Hematopoietic multipotent progenitor cell (in vitro differentiated cells): ENCODE measurements around the gene KLK8. TPM values are rescaled to one million over a fixed set of nuclear protein-coding genes. Genes with fewer than 3 reads are reported as not detected.

Source experiments
- DNase-seq, 3 donors: peaks; one replicate each; pipeline ENCODE4 v3.0.0-alpha.2; 2011 to 2015; ENCODE audit warnings: low read depth in 2 of 3, low spot score in 2 of 3
- total RNA-seq: library from RNA; depleted of rRNA; stranded (reverse); fragments of >200 nt; gene quantifications from one replicate; pipeline ENCODE4 v1.2.3, GENCODE V29; 2012

The KLK8 gene
- total RNA-seq, 1 donor = not detected

DNA sequence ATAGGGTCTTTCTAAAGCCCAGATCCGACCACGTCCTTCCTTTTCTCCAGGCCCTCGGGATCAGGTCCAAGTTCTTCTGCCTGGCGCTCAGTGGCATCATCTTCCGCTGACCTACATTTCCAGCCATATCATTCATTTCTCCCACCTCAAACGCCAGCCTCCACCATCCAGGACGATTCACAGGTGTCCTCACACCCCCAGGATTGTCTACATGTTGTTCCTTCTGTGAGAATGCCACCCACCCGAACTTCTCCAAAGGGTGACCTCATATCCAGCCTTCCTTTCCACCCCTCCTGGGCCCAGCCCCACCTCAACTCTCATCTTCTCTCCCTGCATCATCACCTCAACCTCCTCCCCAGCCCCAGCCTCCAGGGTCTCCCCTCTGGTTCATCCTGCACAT, 43.8 kb downstream of the KLK8 start:
- no peak for DNase-seq

DNA sequence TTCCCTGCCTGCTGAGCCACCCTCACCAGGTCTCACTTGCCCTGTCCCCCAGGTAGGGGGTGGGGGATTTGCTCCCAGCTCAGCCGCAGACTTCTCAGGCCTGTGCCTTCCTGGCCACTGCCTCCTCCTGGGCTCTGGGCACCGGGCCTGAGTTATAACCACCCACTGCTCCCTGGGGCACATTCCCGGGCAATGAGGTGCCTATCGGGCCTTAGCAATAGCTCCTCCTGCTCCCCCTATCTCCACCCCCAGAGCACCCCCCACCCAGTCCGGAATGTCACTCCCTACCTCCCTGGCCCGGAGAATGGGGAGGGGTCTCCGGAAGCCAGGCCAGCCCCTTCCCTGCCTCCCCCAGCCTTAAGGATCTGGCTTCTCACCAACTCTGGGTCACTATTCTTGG, 48.5 kb downstream of the KLK8 start, which contains the start of gene KLK5:
Gene KLK5, minus strand, starts transcription at position 129 of the 400 bp plus-strand sequence. CDS start 381 bp downstream, outside the sequence.
- DNase-seq = no peak

DNA sequence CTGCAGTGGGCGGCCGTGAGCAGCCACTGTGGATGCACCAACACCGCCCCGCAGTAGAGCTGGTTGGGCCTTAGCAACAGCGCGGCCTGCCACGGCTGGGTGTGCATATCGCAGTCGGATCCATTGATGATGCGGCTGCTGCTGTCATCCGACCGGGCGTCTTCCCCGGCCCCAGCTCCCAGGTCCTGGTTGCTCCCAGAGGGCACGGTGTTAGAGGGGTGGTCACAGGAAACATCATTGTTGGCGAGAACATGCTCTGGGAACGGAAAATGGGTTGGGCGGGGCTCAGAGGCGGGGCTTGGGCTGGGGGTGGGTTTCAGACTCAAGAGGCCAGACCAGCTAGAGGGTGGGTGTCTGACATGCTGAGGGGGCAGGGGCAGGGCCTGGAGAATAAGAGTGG, 51.5 kb downstream of the KLK8 start:
- no peak for DNase-seq

DNA sequence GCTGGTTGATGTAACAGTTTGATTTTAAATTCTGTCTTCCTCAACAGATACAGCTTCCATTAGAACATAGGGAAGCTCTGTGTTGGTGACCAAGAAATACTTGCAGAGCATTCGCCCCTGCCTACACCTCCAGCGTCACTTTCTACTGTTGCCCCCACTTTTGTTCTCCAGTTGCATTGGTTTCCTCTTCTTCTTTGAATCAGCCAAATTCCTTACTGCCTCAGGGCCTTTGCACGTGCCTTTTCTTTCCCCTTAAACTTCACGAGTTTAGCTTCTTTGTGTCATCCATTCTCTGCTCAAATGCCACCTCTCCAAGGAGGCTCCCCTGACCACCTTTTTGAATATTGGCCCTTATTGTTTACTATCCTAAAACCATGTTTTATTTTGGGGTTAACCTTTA, 54.3 kb downstream of the KLK8 start:
- DNase-seq = no peak

Other genes starting within 250 kb of the KLK8 start
- gene GPR32, start 231.1 kb downstream of the KLK8 start, total RNA-seq = 0.27 TPM
- not detected for gene ACP4, start 211.2 kb downstream of the KLK8 start, total RNA-seq
- gene KLK1, start 177.8 kb downstream of the KLK8 start, total RNA-seq = not detected
- not detected for gene KLK15, start 168.0 kb downstream of the KLK8 start, total RNA-seq
- gene KLK3, start 146.7 kb downstream of the KLK8 start, total RNA-seq = under 0.01 TPM
- not detected for gene KLK2, start 128.2 kb downstream of the KLK8 start, total RNA-seq
- not detected for gene KLK4, start 90.2 kb downstream of the KLK8 start, total RNA-seq
- gene KLK5, start 48.6 kb downstream of the KLK8 start, total RNA-seq = not detected
- gene KLK6, start 32.0 kb downstream of the KLK8 start, total RNA-seq = not detected
- not detected for gene KLK7, start 17.7 kb downstream of the KLK8 start, total RNA-seq
- gene KLK10, start 18.1 kb upstream of the KLK8 start, total RNA-seq = not detected
- not detected for gene KLK11, start 25.0 kb upstream of the KLK8 start, total RNA-seq
- gene KLK12, start 33.4 kb upstream of the KLK8 start, total RNA-seq = not detected
- gene KLK13, start 63.5 kb upstream of the KLK8 start, total RNA-seq = not detected
- gene KLK14, start 81.3 kb upstream of the KLK8 start, total RNA-seq = not detected
- gene CTU1, start 106.8 kb upstream of the KLK8 start, total RNA-seq = 9.2 TPM
- 0.27 TPM for gene SIGLEC9, start 123.3 kb upstream of the KLK8 start, total RNA-seq
- gene SIGLEC7, start 140.7 kb upstream of the KLK8 start, total RNA-seq = under 0.01 TPM
- gene CD33, start 223.5 kb upstream of the KLK8 start, total RNA-seq = 9.2 TPM
- gene SIGLECL1, start 249.5 kb upstream of the KLK8 start, total RNA-seq = not detected